Peyer's patch (tissue), 4 donors: ENCODE data around the gene ERP27.

Experiments used
- POLR2A ChIP-seq, 2 donors: fragments of 450-650 bp; IDR thresholded peaks; one replicate each; pipeline ENCODE4 v1.5.1; 2017; ENCODE audit warnings: antibody characterized with exemption in 2 of 2, mild to moderate bottlenecking in 2 of 2, moderate library complexity in 2 of 2
- TF ChIP-seq, protein P1 (sequence below), 6 experiments: fragments of 450-650 bp in 4 of 6; fragments of 200-600 bp in 2 of 6; sonication (generic) in 1 of 6; IDR thresholded peaks; one replicate each; pipeline ENCODE4 v1.5.1; 2017 to 2019; ENCODE audit warnings: antibody characterized with exemption in 6 of 6, mild to moderate bottlenecking in 3 of 6, moderate library complexity in 1 of 6

DNA sequence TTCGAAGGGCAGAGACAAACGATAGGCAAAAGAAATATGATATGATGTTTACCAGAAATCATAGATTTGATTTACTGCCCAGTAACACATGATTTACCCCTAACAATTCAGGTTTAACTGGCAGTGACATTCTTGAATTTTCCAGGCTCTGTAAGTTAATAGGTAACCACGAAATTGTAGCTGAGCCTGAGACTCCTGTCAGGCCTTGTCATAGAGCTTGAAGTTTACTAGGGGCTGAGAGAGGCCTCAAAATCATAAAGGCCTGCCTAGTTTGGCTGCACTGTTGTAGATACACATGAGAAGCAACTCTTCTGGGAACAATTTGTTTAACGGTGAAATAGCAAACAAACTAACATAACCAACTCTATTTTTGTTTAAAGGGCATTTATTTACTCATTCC is 3.3 kb downstream of the ERP27 start:
- TF ChIP-seq, protein P1, sequence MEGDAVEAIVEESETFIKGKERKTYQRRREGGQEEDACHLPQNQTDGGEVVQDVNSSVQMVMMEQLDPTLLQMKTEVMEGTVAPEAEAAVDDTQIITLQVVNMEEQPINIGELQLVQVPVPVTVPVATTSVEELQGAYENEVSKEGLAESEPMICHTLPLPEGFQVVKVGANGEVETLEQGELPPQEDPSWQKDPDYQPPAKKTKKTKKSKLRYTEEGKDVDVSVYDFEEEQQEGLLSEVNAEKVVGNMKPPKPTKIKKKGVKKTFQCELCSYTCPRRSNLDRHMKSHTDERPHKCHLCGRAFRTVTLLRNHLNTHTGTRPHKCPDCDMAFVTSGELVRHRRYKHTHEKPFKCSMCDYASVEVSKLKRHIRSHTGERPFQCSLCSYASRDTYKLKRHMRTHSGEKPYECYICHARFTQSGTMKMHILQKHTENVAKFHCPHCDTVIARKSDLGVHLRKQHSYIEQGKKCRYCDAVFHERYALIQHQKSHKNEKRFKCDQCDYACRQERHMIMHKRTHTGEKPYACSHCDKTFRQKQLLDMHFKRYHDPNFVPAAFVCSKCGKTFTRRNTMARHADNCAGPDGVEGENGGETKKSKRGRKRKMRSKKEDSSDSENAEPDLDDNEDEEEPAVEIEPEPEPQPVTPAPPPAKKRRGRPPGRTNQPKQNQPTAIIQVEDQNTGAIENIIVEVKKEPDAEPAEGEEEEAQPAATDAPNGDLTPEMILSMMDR (IDR thresholded peaks at IDR 0.05): no peak
- no peak for TF ChIP-seq POLR2A (IDR thresholded peaks at IDR 0.05)
